Measurements from ENCODE around the gene CILP2.

Gene CILP2

GRCh38 chr19:19529783-19530422, 8.2 kb upstream of the CILP2 start:
- DNase-seq, result no peak

GRCh38 chr19:19530423-19530804, 7.7 kb upstream of the CILP2 start:
- DNase-seq, result no peak

GRCh38 chr19:19530889-19531288, 7.2 kb upstream of the CILP2 start:
- DNase-seq, result no peak

GRCh38 chr19:19531951-19532805, 5.9 kb upstream of the CILP2 start:
- DNase-seq, result peak; percentile 38

GRCh38 chr19:19532806-19533701, 5.0 kb upstream of the CILP2 start:
- no peak for DNase-seq

- DNase-seq, result no peak
These were observed 4.2 kb upstream of the CILP2 start for GRCh38 chr19:19533841-19534240.

GRCh38 chr19:19534556-19535265, 3.4 kb upstream of the CILP2 start:
- DNase-seq, result no peak

GRCh38 chr19:19535311-19536191, 2.5 kb upstream of the CILP2 start:
- no peak for DNase-seq

- peak; percentile 16 for DNase-seq
These were observed 703 bp upstream of the CILP2 start for GRCh38 chr19:19537075-19538048.

GRCh38 chr19:19538785-19539166, 711 bp downstream of the CILP2 start:
- DNase-seq, result no peak

GRCh38 chr19:19539698-19540063, 1.6 kb downstream of the CILP2 start:
- DNase-seq, result no peak

GRCh38 chr19:19540064-19540714, 2.1 kb downstream of the CILP2 start:
- no peak for DNase-seq

- DNase-seq, result no peak
These were observed 2.9 kb downstream of the CILP2 start for GRCh38 chr19:19540715-19541515.

GRCh38 chr19:19541616-19542015, 3.6 kb downstream of the CILP2 start:
- DNase-seq, result no peak

GRCh38 chr19:19542507-19542906, 4.4 kb downstream of the CILP2 start:
- DNase-seq, result no peak

GRCh38 chr19:19543101-19543500, 5.0 kb downstream of the CILP2 start:
- DNase-seq, result no peak

- no peak for DNase-seq
These were observed 5.6 kb downstream of the CILP2 start for GRCh38 chr19:19543640-19544039.

- no peak for DNase-seq
These were observed 6.3 kb downstream of the CILP2 start for GRCh38 chr19:19544257-19544953.

All from DMS79 treated with DMSO at 0.1 percent for 48 hours (cell line).